SK-N-DZ (cell line): ENCODE measurements around the gene GLDN.

ENCODE experiments used
- DNase-seq: peaks from one replicate; pipeline ENCODE4 v3.0.0-alpha.2; 2015; ENCODE audit warnings: low spot score

GLDN gene

GRCh38 chr15:51356147-51356546, 14.7 kb downstream of the GLDN start:
- no peak for DNase-seq

DNA sequence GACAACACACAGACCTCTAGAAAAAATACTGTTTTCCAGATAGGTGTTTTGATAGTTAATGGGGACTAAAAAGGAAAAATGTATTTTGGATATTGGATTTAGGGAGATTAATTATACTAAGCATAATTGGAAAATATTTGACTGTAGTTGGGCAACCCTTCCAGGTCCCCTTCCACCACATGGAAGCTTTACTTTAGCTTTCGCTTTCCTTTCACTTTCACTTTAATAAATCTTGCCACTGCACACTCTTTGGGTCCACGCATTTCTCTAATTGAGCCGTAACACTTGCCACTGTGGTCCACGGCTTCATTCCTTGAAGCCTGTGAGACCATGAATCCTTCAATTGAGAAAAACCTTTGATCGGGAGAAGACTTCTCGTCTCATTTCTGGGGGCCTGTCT, 15.5 kb downstream of the GLDN start:
- no peak for DNase-seq

DNA sequence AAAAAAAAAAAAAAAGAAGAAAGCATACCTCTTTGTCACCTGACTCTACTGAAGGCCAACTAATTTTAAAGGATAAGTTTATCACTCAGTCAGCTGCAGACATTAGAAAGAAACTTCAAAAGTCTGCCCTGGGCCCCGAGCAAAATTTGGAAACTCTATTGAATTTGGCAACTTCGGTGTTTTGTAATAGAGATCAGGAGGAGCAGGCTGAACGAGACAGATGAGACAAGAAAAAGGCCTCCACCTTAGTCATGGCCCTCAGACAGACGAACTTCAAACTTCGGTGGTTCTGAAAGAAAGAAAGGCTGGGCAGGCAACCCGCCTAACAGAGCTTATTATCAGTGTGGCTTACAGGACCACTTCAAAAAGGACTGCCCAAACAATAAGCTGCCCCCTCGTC, 18.5 kb downstream of the GLDN start:
- DNase-seq: no peak

- no peak for DNase-seq
Measured at GRCh38 chr15:51363383-51363782, 21.9 kb downstream of the GLDN start.

DNA sequence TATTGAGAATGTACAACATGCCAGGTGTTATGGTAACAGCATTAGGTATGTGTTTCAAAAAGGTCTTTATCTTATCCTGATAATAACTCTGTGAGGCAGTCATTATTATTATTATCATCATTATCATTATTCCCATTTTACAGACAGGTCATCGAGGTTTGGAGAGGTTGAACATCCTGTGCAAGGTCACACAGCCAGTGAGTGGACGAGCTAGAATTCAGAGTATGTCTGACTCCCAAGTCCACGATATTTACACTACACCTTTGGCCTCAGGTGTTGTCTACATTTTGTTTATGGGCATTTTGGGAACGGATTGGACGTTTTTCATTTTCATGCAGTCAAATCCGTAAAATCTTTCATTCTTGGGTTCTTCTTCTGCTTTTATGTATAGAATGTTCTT, 24.0 kb downstream of the GLDN start:
- no peak for DNase-seq

GRCh38 chr15:51366071-51366470, 24.6 kb downstream of the GLDN start:
- no peak for DNase-seq

DNA sequence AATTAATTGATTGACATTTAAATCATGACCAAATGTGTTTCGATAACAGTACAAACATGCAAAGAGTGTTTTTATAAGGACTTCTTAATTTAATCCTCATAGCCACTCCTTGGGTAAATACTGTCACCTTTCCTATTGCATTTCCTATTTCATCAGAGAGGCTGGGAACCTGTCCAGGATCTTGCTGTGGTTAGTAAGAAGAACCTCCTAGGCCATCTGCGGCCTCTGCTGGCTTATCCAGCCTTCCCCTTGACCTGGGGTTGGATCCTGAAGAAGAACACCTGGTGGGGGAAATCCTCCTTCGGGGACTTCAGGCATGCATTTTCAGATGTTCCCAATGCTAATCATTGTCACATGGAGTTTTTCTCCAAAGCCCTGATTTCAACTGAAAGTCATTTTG, 25.5 kb downstream of the GLDN start:
- DNase-seq: no peak

DNA sequence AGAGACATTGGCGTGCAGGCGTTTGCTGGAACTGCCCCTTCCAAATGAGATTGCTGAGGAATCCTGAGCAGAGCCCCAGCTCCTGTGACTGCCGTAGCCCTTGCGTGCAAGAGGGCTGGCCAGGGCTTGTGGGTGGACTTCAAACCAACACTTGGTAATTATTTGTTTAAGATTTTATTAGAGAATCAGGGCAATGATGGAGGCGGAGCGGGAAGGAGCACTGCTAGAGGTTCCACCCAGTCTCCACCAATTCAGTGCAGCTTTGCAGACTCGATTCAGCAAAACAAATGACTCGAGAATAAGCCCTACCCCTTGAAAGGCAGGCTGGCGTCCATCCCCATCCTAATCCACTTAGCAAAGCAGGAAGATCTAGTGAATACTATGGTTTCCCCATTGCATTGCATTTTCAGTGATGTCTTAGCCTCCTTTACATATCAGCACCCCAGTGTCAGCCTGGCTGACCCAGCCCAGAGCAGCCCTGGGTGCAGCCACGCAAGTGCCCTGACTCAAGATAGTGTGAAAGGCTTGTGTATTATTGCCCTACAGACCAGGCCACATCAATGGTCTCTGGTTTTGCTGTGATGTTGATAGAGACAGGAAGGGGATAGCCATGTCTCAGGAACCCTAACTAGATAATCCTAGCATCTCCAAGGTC, 26.0 kb downstream of the GLDN start:
- DNase-seq: no peak

- DNase-seq: no peak
Measured at GRCh38 chr15:51368307-51368706, 26.9 kb downstream of the GLDN start.

GRCh38 chr15:51368751-51369450, 27.4 kb downstream of the GLDN start:
- no peak for DNase-seq

GRCh38 chr15:51369451-51369761, 28.0 kb downstream of the GLDN start:
- DNase-seq: no peak

- no peak for DNase-seq
Measured at GRCh38 chr15:51371266-51371665, 29.8 kb downstream of the GLDN start.

- no peak for DNase-seq
Measured at GRCh38 chr15:51374131-51374530, 32.7 kb downstream of the GLDN start.

GRCh38 chr15:51375966-51376640, 34.6 kb downstream of the GLDN start:
- DNase-seq: no peak

DNA sequence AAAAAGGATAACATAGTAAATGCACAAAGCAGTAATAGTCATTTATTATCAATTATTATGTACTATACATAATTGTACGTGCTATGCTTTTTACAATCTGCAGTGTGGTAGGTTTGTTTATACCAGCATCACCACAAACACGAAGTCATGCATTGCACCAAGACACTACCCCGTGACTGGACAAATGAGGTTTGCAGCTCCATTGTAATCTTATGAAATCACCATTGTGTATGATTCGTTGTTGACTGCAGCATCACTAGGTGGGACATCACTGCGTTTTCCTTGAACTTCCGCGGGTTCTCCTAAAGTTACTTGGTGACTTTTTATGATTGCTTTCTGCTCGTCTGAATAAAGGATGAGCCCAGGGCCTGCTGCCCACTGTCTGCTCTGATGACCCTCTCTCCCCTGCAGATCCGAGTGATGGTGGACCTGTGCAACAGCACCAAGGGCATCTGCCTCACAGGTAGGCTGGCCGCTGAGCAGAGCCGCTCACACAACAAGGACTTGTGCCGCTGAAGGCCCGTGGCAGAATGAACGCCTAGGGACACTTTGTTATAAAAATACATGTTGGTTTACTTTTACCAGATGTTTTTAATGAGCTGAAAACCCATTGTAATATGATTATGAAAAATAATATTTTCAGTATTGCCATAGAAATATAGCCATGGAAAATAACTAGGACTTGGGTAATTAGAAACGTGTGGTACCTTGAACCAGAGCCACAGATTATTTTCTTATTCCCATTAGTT, 35.8 kb downstream of the GLDN start:
- DNase-seq: no peak

DNA sequence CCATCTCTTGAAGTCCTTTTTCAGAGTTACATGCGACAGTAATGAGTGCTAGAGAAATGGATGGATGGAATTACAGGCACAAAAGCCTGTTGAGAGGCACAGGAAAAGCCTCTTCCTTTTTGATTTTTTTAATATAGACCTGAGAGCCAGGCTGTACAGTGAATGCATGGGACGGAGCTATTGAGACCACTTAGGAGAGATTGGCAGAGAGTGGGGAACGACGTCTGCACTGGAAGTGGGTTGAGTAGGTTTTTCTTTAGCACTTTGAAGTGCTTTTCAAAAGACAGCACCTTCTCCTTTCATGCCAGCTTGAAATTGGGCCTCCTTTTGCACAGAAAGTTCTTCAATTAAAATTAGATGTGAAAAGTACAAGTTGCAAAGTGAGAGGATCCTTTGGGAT, 37.0 kb downstream of the GLDN start:
- no peak for DNase-seq

DNA sequence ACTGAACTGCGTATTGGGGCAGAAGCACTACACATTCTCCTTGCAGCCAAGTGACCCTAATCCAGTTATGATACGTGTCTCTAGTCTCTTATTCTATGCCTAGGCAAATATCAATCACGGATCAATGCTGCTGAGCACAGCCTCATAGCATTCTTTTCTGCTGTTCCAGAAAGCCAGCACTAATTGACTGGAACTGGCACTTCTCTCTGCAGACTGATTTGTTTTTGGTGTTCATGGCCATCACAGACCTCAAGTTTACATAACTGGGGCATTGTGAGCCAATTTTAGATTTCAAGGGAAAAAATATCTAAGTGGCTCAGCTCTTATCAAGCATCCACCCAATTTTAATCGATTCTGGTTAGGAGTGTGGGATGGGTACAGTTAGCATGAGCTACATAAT, 37.9 kb downstream of the GLDN start:
- no peak for DNase-seq

- peak; percentile 63 for DNase-seq
Measured at GRCh38 chr15:51380999-51381806, 39.7 kb downstream of the GLDN start.

DNA sequence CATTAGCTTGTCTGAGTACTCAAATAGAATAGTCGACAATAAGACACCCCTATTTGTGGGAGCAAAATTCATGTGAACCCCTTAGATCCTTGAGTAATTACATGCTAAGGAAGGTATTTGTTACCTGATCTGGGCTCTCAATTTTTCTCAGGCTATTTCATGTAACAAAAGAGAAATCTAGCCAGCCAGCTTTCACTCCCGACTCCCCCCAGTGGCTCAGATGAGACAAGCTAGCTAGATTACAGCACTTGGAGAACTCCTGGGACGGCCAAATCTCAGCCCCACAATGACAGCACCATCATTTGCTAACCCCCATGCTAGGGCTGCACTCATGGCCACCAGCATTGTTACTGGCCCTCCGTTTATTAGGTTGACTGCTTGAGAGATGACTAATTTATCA, 41.3 kb downstream of the GLDN start:
- DNase-seq: no peak

GRCh38 chr15:51386029-51386428, 44.6 kb downstream of the GLDN start:
- DNase-seq: no peak

DNA sequence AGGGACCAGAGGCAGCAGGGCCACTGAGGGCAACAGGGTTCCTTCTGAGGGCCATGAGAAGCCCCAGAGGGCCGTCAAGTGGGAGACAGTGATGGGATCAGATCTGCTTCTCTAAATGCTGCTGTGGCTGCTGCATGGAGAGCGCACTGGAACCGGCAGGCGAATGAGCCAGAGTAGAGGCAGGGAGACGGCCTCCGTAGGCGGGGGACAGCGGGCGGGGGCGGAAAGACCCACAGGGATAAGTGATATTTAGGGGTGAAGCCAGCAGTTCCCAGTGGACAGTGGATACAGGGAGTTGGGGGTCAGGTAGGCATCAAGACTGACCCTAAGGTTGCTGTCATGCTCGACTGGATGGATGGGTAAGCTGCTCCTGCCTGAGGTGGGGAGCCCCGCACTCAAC, 45.0 kb downstream of the GLDN start:
- no peak for DNase-seq
